CD8-positive, alpha-beta memory T cell (primary cell): Measurements from ENCODE around the gene ZNF318. TPM values are rescaled to one million over a fixed set of nuclear protein-coding genes. Genes with fewer than 3 reads are reported as not detected.

Experiments
- CTCF ChIA-PET: fragments of 350-600 bp; sonication (Branson Sonifier 250); formaldehyde crosslinking; loops from one replicate; lab custom pipeline; 2021; ENCODE audit warnings: antibody characterized with exemption; lab: Charles Lee
- POLR2A ChIA-PET: fragments of 350-600 bp; sonication (Branson Sonifier 250); formaldehyde crosslinking; loops from one replicate; lab custom pipeline; 2021; ENCODE audit warnings: antibody characterized with exemption; lab: Charles Lee
- DNase-seq, 5 donors: peaks; one replicate each; pipeline versions ENCODE4 v3.0.0 to v3.0.0-alpha.2; 2020 to 2022; ENCODE audit warnings: mixed read lengths in 1 of 5
- H3K27ac ChIP-seq: one replicate; pipeline ENCODE4 v1.7.0; 2013; ENCODE audit warnings: low read depth, mild to moderate bottlenecking, low read length, moderate library complexity
- H3K27me3 ChIP-seq: 2 replicates; pipeline ENCODE4 v1.7.0; 2013; ENCODE audit warnings: low read length, mild to moderate bottlenecking; ENCODE audit not compliant: insufficient read depth, poor library complexity, severe bottlenecking
- H3K36me3 ChIP-seq: 2 replicates; pipeline ENCODE4 v1.7.0; 2013; ENCODE audit warnings: mild to moderate bottlenecking, low read length, moderate library complexity; ENCODE audit not compliant: insufficient read depth
- H3K4me1 ChIP-seq: 2 replicates; pipeline ENCODE4 v1.7.0; 2013; ENCODE audit warnings: mild to moderate bottlenecking, low read length, moderate library complexity; ENCODE audit not compliant: insufficient read depth
- H3K4me3 ChIP-seq: 2 replicates; pipeline ENCODE4 v1.7.0; 2013; ENCODE audit warnings: mild to moderate bottlenecking, low read length
- H3K9me3 ChIP-seq: 2 replicates; pipeline ENCODE4 v1.7.0; 2013; ENCODE audit warnings: mild to moderate bottlenecking, low read length
- H3K27ac Mint-ChIP-seq, 8 donors: one replicate each; pipeline ENCODE4 v1.8.0; 2020 to 2021; ENCODE audit warnings: mixed read lengths in 8 of 8, mild to moderate bottlenecking in 6 of 8, inconsistent platforms in 3 of 8, moderate library complexity in 3 of 8
- H3K27me3 Mint-ChIP-seq, 2 donors: one replicate each; pipeline ENCODE4 v1.8.0; 2020 to 2021; ENCODE audit warnings: mixed read lengths in 2 of 2, mild to moderate bottlenecking in 1 of 2, moderate library complexity in 1 of 2
- H3K36me3 Mint-ChIP-seq, 3 donors: one replicate each; pipeline ENCODE4 v1.8.0; 2020 to 2021; ENCODE audit warnings: mixed read lengths in 3 of 3, inconsistent platforms in 1 of 3, mild to moderate bottlenecking in 1 of 3
- H3K4me1 Mint-ChIP-seq, 3 donors: one replicate each; pipeline ENCODE4 v1.8.0; 2020 to 2021; ENCODE audit warnings: mixed read lengths in 3 of 3, inconsistent platforms in 1 of 3, mild to moderate bottlenecking in 1 of 3
- H3K4me3 Mint-ChIP-seq, 7 donors: one replicate each; pipeline ENCODE4 v1.8.0; 2020 to 2021; ENCODE audit warnings: mixed read lengths in 7 of 7, mild to moderate bottlenecking in 6 of 7, moderate library complexity in 4 of 7, inconsistent platforms in 2 of 7
- H3K9me3 Mint-ChIP-seq, 5 donors: one replicate each; pipeline ENCODE4 v1.8.0; 2020 to 2022; ENCODE audit warnings: mixed read lengths in 5 of 5, mild to moderate bottlenecking in 3 of 5, moderate library complexity in 2 of 5, inconsistent platforms in 1 of 5
- polyA plus RNA-seq: library from polyadenylated mRNA; unstranded; fragments of 300-500 nt; fragmentation: Illumina TruSeq; gene quantifications from one replicate; pipeline ENCODE4 v1.2.3, GENCODE V29; 2021
- total RNA-seq, 2 experiments: library from RNA; stranded (reverse); gene quantifications; one replicate each; pipeline ENCODE4 v1.2.3, GENCODE V29; 2021

The ZNF318 gene
- total and polyA plus RNA-seq, 3 experiments from 2014 or later: 6.4 to 12.0 (median 11.8) TPM

- no peaks in the 10 kb centered on the region for H3K9me3 Mint-ChIP-seq
- no peak overlapping the region for H3K4me3 ChIP-seq
- ChIA-PET POLR2A (interaction anchor here (0.7 kb wide), 2 partner anchors 23 to 92 kb away, joined by 3 to 4 read pairs; no protein-coding TSS in a partner anchor), CTCF (no interaction called here)
- H3K4me3 Mint-ChIP-seq: no peak overlapping the region
- H3K27me3 Mint-ChIP-seq: peaks cover 6 to 15% of the 10 kb centered on the region in 2 donors
- no peaks in the 10 kb centered on the region for H3K27me3 ChIP-seq
- H3K4me1 Mint-ChIP-seq: no peaks in the 10 kb centered on the region
- no peaks in the 10 kb centered on the region for H3K36me3 Mint-ChIP-seq
- H3K27ac ChIP-seq: no peak overlapping the region
- DNase-seq: no peak
- no peaks in the 10 kb centered on the region for H3K4me1 ChIP-seq
- H3K36me3 ChIP-seq: no peaks in the 10 kb centered on the region
- H3K27ac Mint-ChIP-seq: no peak overlapping the region
- no peaks in the 10 kb centered on the region for H3K9me3 ChIP-seq
These were observed 77.7 kb downstream of the ZNF318 start for GRCh38 chr6:43291708-43292107.

- CTCF ChIA-PET: no interaction called here
- POLR2A ChIA-PET: no interaction called here
These were observed 78.5 kb downstream of the ZNF318 start for GRCh38 chr6:43290905-43291355.

GRCh38 chr6:43290339-43290904, 79.0 kb downstream of the ZNF318 start:
- DNase-seq: no peak
- H3K27me3 Mint-ChIP-seq: peaks cover 4 to 23% of the 10 kb centered on the region in 2 donors
- H3K27me3 ChIP-seq: peaks cover 3% of the 10 kb centered on the region
- no peaks in the 10 kb centered on the region for H3K4me1 Mint-ChIP-seq
- H3K9me3 Mint-ChIP-seq: no peaks in the 10 kb centered on the region
- no peaks in the 10 kb centered on the region for H3K36me3 Mint-ChIP-seq
- CTCF ChIA-PET: no interaction called here
- no peaks in the 10 kb centered on the region for H3K36me3 ChIP-seq
- H3K9me3 ChIP-seq: no peaks in the 10 kb centered on the region
- no peak overlapping the region for H3K27ac Mint-ChIP-seq
- H3K4me3 Mint-ChIP-seq: no peak overlapping the region
- H3K27ac ChIP-seq: no peak overlapping the region
- H3K4me1 ChIP-seq: no peaks in the 10 kb centered on the region
- no peak overlapping the region for H3K4me3 ChIP-seq
- POLR2A ChIA-PET: no interaction called here

More at GRCh38 chr6:43290905-43291355, 78.5 kb downstream of the ZNF318 start:
- Mint-ChIP-seq H3K4me3 (no peak overlapping the region), H3K27ac (no peak overlapping the region), H3K9me3 (no peaks in the 10 kb centered on the region), H3K4me1 (no peaks in the 10 kb centered on the region), H3K36me3 (no peaks in the 10 kb centered on the region), H3K27me3 (peaks cover 4 to 19% of the 10 kb centered on the region in 2 donors)
- Histone ChIP-seq H3K27me3 (peaks cover under 1% of the 10 kb centered on the region), H3K27ac (no peak overlapping the region), H3K4me3 (no peak overlapping the region), H3K4me1 (no peaks in the 10 kb centered on the region), H3K36me3 (no peaks in the 10 kb centered on the region), H3K9me3 (no peaks in the 10 kb centered on the region)
- DNase-seq: no peak

- Histone ChIP-seq H3K36me3 (no peaks in the 10 kb centered on the region), H3K4me1 (no peaks in the 10 kb centered on the region), H3K27me3 (peaks cover 3% of the 10 kb centered on the region), H3K4me3 (no peak overlapping the region), H3K9me3 (no peaks in the 10 kb centered on the region), H3K27ac (no peak overlapping the region)
- H3K4me3 Mint-ChIP-seq: no peak overlapping the region
- H3K36me3 Mint-ChIP-seq: no peaks in the 10 kb centered on the region
- H3K27me3 Mint-ChIP-seq: peaks cover 4 to 27% of the 10 kb centered on the region in 2 donors
- H3K4me1 Mint-ChIP-seq: no peaks in the 10 kb centered on the region
- POLR2A ChIA-PET: interaction anchor here (0.6 to 1.6 kb wide), 2 partner anchors 12 to 90 kb away, joined by 3 read pairs; no protein-coding TSS in a partner anchor
- CTCF ChIA-PET: interaction anchor here (1.2 kb wide), 1 partner anchor 8 kb away, joined by 3 read pairs; no protein-coding TSS in a partner anchor
- no peak for DNase-seq
- H3K9me3 Mint-ChIP-seq: no peaks in the 10 kb centered on the region
- no peak overlapping the region for H3K27ac Mint-ChIP-seq
These were observed 81.4 kb downstream of the ZNF318 start for GRCh38 chr6:43287717-43288679.

GRCh38 chr6:43286980-43287716, 82.3 kb downstream of the ZNF318 start:
- Mint-ChIP-seq H3K36me3 (no peaks in the 10 kb centered on the region), H3K4me1 (no peaks in the 10 kb centered on the region), H3K27me3 (peaks cover 4 to 29% of the 10 kb centered on the region in 2 donors), H3K9me3 (no peaks in the 10 kb centered on the region), H3K27ac (no peak overlapping the region), H3K4me3 (no peak overlapping the region)
- H3K9me3 ChIP-seq: no peaks in the 10 kb centered on the region
- H3K36me3 ChIP-seq: no peaks in the 10 kb centered on the region
- CTCF ChIA-PET: no interaction called here
- peaks cover 3% of the 10 kb centered on the region for H3K27me3 ChIP-seq
- POLR2A ChIA-PET: interaction anchor here (0.6 to 1.6 kb wide), 2 partner anchors 11 to 91 kb away, joined by 3 read pairs; no protein-coding TSS in a partner anchor
- no peak overlapping the region for H3K27ac ChIP-seq
- H3K4me3 ChIP-seq: no peak overlapping the region
- DNase-seq: no peak
- H3K4me1 ChIP-seq: no peaks in the 10 kb centered on the region

GRCh38 chr6:43286456-43286979, 82.9 kb downstream of the ZNF318 start:
- no peak overlapping the region for H3K4me3 ChIP-seq
- no peaks in the 10 kb centered on the region for H3K4me1 ChIP-seq
- CTCF ChIA-PET: no interaction called here
- peaks cover 3% of the 10 kb centered on the region for H3K27me3 ChIP-seq
- no peaks in the 10 kb centered on the region for H3K9me3 ChIP-seq
- H3K4me1 Mint-ChIP-seq: peaks cover 0 to 1% (median 0%) of the 10 kb centered on the region in 3 donors
- POLR2A ChIA-PET: interaction anchor here (1.6 kb wide), 1 partner anchor 10 kb away, joined by 3 read pairs; no protein-coding TSS in a partner anchor
- no peak overlapping the region for H3K4me3 Mint-ChIP-seq
- DNase-seq: no peak
- H3K36me3 Mint-ChIP-seq: no peaks in the 10 kb centered on the region
- H3K36me3 ChIP-seq: no peaks in the 10 kb centered on the region
- H3K27ac Mint-ChIP-seq: no peak overlapping the region
- H3K27ac ChIP-seq: no peak overlapping the region
- H3K27me3 Mint-ChIP-seq: peaks cover 4 to 34% of the 10 kb centered on the region in 2 donors
- H3K9me3 Mint-ChIP-seq: no peaks in the 10 kb centered on the region
